Panc1 (cell line): ENCODE measurements around the gene SPRYD3.

ENCODE experiments used
- CTCF ChIP-seq: fragments of 450-650 bp; IDR thresholded peaks from 2 replicates; pipeline ENCODE4 v1.5.1; 2017; ENCODE audit warnings: mild to moderate bottlenecking
- POLR2AphosphoS5 ChIP-seq: IDR thresholded peaks from 2 replicates; pipeline ENCODE4 v1.6.1; 2012; ENCODE audit warnings: mild to moderate bottlenecking, low read depth, low read length, moderate library complexity
- SIN3A ChIP-seq: IDR thresholded peaks from 2 replicates; pipeline ENCODE4 v1.6.1; 2012; ENCODE audit warnings: low read depth, mild to moderate bottlenecking, low read length, moderate library complexity, borderline replicate concordance; ENCODE audit not compliant: insufficient read depth
- TF ChIP-seq, protein P1 (sequence below), 2 experiments: IDR thresholded peaks; 2 replicates each; pipeline ENCODE4 v1.6.1; 2011 to 2012; ENCODE audit warnings: low read depth in 2 of 2, control low read depth in 1 of 2, low read length in 1 of 2, mild to moderate bottlenecking in 1 of 2, moderate library complexity in 1 of 2; ENCODE audit not compliant: insufficient read depth in 1 of 2

- TF ChIP-seq CTCF, result no peak
- TF ChIP-seq SIN3A, result no peak
- TF ChIP-seq POLR2AphosphoS5, result no peak
- TF ChIP-seq, protein P1, sequence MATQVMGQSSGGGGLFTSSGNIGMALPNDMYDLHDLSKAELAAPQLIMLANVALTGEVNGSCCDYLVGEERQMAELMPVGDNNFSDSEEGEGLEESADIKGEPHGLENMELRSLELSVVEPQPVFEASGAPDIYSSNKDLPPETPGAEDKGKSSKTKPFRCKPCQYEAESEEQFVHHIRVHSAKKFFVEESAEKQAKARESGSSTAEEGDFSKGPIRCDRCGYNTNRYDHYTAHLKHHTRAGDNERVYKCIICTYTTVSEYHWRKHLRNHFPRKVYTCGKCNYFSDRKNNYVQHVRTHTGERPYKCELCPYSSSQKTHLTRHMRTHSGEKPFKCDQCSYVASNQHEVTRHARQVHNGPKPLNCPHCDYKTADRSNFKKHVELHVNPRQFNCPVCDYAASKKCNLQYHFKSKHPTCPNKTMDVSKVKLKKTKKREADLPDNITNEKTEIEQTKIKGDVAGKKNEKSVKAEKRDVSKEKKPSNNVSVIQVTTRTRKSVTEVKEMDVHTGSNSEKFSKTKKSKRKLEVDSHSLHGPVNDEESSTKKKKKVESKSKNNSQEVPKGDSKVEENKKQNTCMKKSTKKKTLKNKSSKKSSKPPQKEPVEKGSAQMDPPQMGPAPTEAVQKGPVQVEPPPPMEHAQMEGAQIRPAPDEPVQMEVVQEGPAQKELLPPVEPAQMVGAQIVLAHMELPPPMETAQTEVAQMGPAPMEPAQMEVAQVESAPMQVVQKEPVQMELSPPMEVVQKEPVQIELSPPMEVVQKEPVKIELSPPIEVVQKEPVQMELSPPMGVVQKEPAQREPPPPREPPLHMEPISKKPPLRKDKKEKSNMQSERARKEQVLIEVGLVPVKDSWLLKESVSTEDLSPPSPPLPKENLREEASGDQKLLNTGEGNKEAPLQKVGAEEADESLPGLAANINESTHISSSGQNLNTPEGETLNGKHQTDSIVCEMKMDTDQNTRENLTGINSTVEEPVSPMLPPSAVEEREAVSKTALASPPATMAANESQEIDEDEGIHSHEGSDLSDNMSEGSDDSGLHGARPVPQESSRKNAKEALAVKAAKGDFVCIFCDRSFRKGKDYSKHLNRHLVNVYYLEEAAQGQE (IDR thresholded peaks at IDR 0.05; ENCODE audit: insufficient read depth in 1 of 2, low read depth in 2 of 2, low read length in 1 of 2), result no peak
Observed at GRCh38 chr12:53058674-53059433, 20.3 kb downstream of the SPRYD3 start.
